GM19438 (cell line): Measurements from ENCODE around the gene IGSF22.

Experiments used
- ATAC-seq: cut with Tn5 transposase; IDR thresholded peaks from one replicate; pipeline ENCODE4 v1.9.1; 2021; ENCODE audit warnings: low read depth; ENCODE audit not compliant: unreplicated experiment

The IGSF22 gene

GRCh38 chr11:18745251-18745650 lies 19.3 kb upstream of the IGSF22 start:
- no peak for ATAC-seq

- no peak for ATAC-seq
These were observed 18.0 kb upstream of the IGSF22 start for GRCh38 chr11:18743900-18744514.

GRCh38 chr11:18743365-18743764 lies 17.4 kb upstream of the IGSF22 start:
- no peak for ATAC-seq

GRCh38 chr11:18741783-18742182 lies 15.8 kb upstream of the IGSF22 start:
- no peak for ATAC-seq

- no peak for ATAC-seq
These were observed 13.7 kb upstream of the IGSF22 start for GRCh38 chr11:18739685-18740084.

GRCh38 chr11:18737642-18738041 lies 11.7 kb upstream of the IGSF22 start:
- ATAC-seq: no peak

- ATAC-seq: no peak
These were observed 10.7 kb upstream of the IGSF22 start for GRCh38 chr11:18736590-18737148.

GRCh38 chr11:18733202-18733601 lies 7.2 kb upstream of the IGSF22 start:
- no peak for ATAC-seq

- ATAC-seq: no peak
These were observed 6.2 kb upstream of the IGSF22 start for GRCh38 chr11:18731949-18732821.

GRCh38 chr11:18731441-18731840 lies 5.5 kb upstream of the IGSF22 start:
- no peak for ATAC-seq

GRCh38 chr11:18730020-18730419 lies 4.0 kb upstream of the IGSF22 start:
- ATAC-seq: no peak

GRCh38 chr11:18729426-18729825 lies 3.4 kb upstream of the IGSF22 start:
- ATAC-seq: no peak

- ATAC-seq: no peak
These were observed 2.7 kb upstream of the IGSF22 start for GRCh38 chr11:18728658-18729057.

- no peak for ATAC-seq
These were observed 1.7 kb upstream of the IGSF22 start for GRCh38 chr11:18727479-18728236.

GRCh38 chr11:18723991-18724390 lies 2.0 kb downstream of the IGSF22 start:
- ATAC-seq: no peak

- ATAC-seq: peak; percentile 23
These were observed 3.7 kb downstream of the IGSF22 start for GRCh38 chr11:18722293-18722637.

GRCh38 chr11:18721561-18722292 lies 4.3 kb downstream of the IGSF22 start:
- peak; percentile 77 for ATAC-seq

GRCh38 chr11:18720808-18721560 lies 5.0 kb downstream of the IGSF22 start:
- peak; percentile 76 for ATAC-seq

- no peak for ATAC-seq
These were observed 5.7 kb downstream of the IGSF22 start for GRCh38 chr11:18720091-18720807.
